HepG2 (cell line): ENCODE measurements around the gene OASL. TPM values are rescaled to one million over a fixed set of nuclear protein-coding genes. Genes with fewer than 3 reads are reported as not detected.

Experiments
- ATF4 ChIP-seq, 2 experiments: fragments of 450-650 bp in 1 of 2; sonication (generic) in 1 of 2; formaldehyde crosslinking; IDR thresholded peaks; 2 replicates each; pipeline versions ENCODE4 v1.5.0 to v1.8.0; 2020 to 2022; ENCODE audit warnings: mild to moderate bottlenecking in 1 of 2, missing genetic modification reagents in 1 of 2
- ATF7 ChIP-seq, 2 experiments: fragments of 450-650 bp in 1 of 2; sonication (generic) in 1 of 2; formaldehyde crosslinking in 1 of 2; IDR thresholded peaks; 2 replicates each; pipeline versions ENCODE4 v1.4.0 to v1.6.1; 2016 to 2020; ENCODE audit warnings: antibody characterized with exemption in 1 of 2, mild to moderate bottlenecking in 1 of 2, missing genetic modification reagents in 1 of 2
- DR1 ChIP-seq: sonication (generic); formaldehyde crosslinking; IDR thresholded peaks from 2 replicates; pipeline ENCODE4 v1.8.0; 2021; ENCODE audit warnings: mild to moderate bottlenecking, missing genetic modification reagents, inconsistent platforms
- EED ChIP-seq: sonication (generic); formaldehyde crosslinking; IDR thresholded peaks from 2 replicates; pipeline ENCODE4 v1.5.0; 2020; ENCODE audit warnings: mild to moderate bottlenecking, missing genetic modification reagents
- ELF3 ChIP-seq: IDR thresholded peaks from 2 replicates; pipeline ENCODE4 v1.6.1; 2016; ENCODE audit warnings: missing genetic modification reagents, missing compliant biosample characterization
- FOXJ3 ChIP-seq: sonication (generic); formaldehyde crosslinking; IDR thresholded peaks from 2 replicates; pipeline ENCODE4 v1.4.0; 2020; ENCODE audit warnings: missing genetic modification reagents, mild to moderate bottlenecking, borderline replicate concordance
- GTF3A ChIP-seq: sonication (generic); formaldehyde crosslinking; conservative IDR thresholded peaks from 2 replicates; pipeline ENCODE4 v1.4.0; 2020; ENCODE audit warnings: mild to moderate bottlenecking, missing genetic modification reagents
- HIVEP1 ChIP-seq: sonication (generic); formaldehyde crosslinking; IDR thresholded peaks from 2 replicates; pipeline ENCODE4 v1.4.0; 2020; ENCODE audit warnings: mild to moderate bottlenecking, missing genetic modification reagents
- HNRNPK ChIP-seq: fragments of 200-400 bp; formaldehyde crosslinking; IDR thresholded peaks from 2 replicates; pipeline ENCODE4 v1.6.1; 2018; ENCODE audit warnings: low read length, low read depth, moderate library complexity, mild to moderate bottlenecking; ENCODE audit not compliant: poor library complexity, severe bottlenecking
- MIER2 ChIP-seq: IDR thresholded peaks from 2 replicates; pipeline ENCODE4 v1.6.1; 2016; ENCODE audit warnings: missing biosample characterization, missing genetic modification reagents
- PHF5A ChIP-seq: IDR thresholded peaks from one replicate; pipeline ENCODE4 v1.6.1; 2018; ENCODE audit warnings: low read depth, missing genetic modification reagents; ENCODE audit not compliant: unreplicated experiment
- RBM39 ChIP-seq: fragments of 200-400 bp; formaldehyde crosslinking; IDR thresholded peaks from one replicate; pipeline ENCODE4 v1.6.1; 2018; ENCODE audit warnings: antibody characterized with exemption, mild to moderate bottlenecking, low read depth, low read length; ENCODE audit not compliant: poor library complexity, severe bottlenecking
- REPIN1 ChIP-seq: sonication (generic); formaldehyde crosslinking; IDR thresholded peaks from 2 replicates; pipeline ENCODE4 v1.8.0; 2022; ENCODE audit warnings: missing genetic modification reagents, low read depth, mild to moderate bottlenecking, borderline replicate concordance
- SETDB1 ChIP-seq: sonication (generic); formaldehyde crosslinking; IDR thresholded peaks from 2 replicates; pipeline ENCODE4 v1.5.1; 2020; ENCODE audit warnings: missing genetic modification reagents, mild to moderate bottlenecking, borderline replicate concordance
- U2AF2 ChIP-seq: fragments of 200-400 bp; formaldehyde crosslinking; IDR thresholded peaks from 2 replicates; pipeline ENCODE4 v1.6.1; 2017; ENCODE audit warnings: low read depth, mild to moderate bottlenecking, low read length
- ZNF101 ChIP-seq: sonication (generic); formaldehyde crosslinking; IDR thresholded peaks from 2 replicates; pipeline ENCODE4 v1.4.0; 2020; ENCODE audit warnings: mild to moderate bottlenecking, low read depth, missing genetic modification reagents, borderline replicate concordance
- ZNF12 ChIP-seq: sonication (generic); formaldehyde crosslinking; IDR thresholded peaks from 2 replicates; pipeline ENCODE4 v1.5.0; 2020; ENCODE audit warnings: missing genetic modification reagents
- ZNF350 ChIP-seq: sonication (generic); formaldehyde crosslinking; IDR thresholded peaks from 2 replicates; pipeline ENCODE4 v1.4.0; 2020; ENCODE audit warnings: mild to moderate bottlenecking, low read depth, missing genetic modification reagents, borderline replicate concordance
- ZNF503 ChIP-seq: sonication (generic); formaldehyde crosslinking; IDR thresholded peaks from 2 replicates; pipeline ENCODE4 v1.4.0; 2020; ENCODE audit warnings: missing genetic modification reagents
- polyA plus RNA-seq, 8 experiments: library from polyadenylated mRNA; depleted of rRNA in 3 of 8; stranded (reverse) in 7 of 8; unstranded in 1 of 8; fragments of >200 nt; fragmentation: Illumina TruSeq in 4 of 8; extraction: Trizol in 4 of 8; gene quantifications; 2 replicates each; pipeline versions ENCODE4 v1.2.1 to v1.2.3, GENCODE V29; 2011 to 2016; ENCODE audit warnings: low read depth in 4 of 8, missing spikeins in 1 of 8, mixed read lengths in 1 of 8; ENCODE audit not compliant: insufficient read depth in 1 of 8
- total RNA-seq, 5 experiments: library from RNA; depleted of rRNA; stranded (reverse); fragments of >200 nt; fragmentation: Illumina TruSeq; extraction: Trizol; gene quantifications; 2 replicates each; pipeline ENCODE4 v1.2.3, GENCODE V29; 2016; ENCODE audit warnings: low read depth in 1 of 5
- TF ChIP-seq, protein P1 (sequence below): IDR thresholded peaks from 2 replicates; pipeline ENCODE4 v1.6.1; 2016; ENCODE audit warnings: low read depth, control low read depth
- TF ChIP-seq, protein P2 (sequence below): sonication (generic); formaldehyde crosslinking; IDR thresholded peaks from 2 replicates; pipeline ENCODE4 v1.8.1; 2023; ENCODE audit warnings: mild to moderate bottlenecking, missing genetic modification reagents

The OASL gene
- total and polyA plus RNA-seq, 2 of the 13 experiments (the other 11 are each of a cell fraction or from before 2014, with no cell fraction given): 0.11 to 0.22 TPM

GRCh38 chr12:120978296-120979219 lies 60.5 kb downstream of the OASL start, which contains the start of gene HNF1A (continued):
- peak; percentile 63 for TF ChIP-seq PHF5A (CRISPR knock-in tag)
- TF ChIP-seq RBM39: peak; percentile 56
- TF ChIP-seq GTF3A (CRISPR knock-in tag): 0 out of 2 replicates have a peak, but pooled peaks have one; percentile 30
- TF ChIP-seq ZNF503 (CRISPR knock-in tag): peak; percentile 89
- no peak for TF ChIP-seq U2AF2
- TF ChIP-seq MIER2 (CRISPR knock-in tag): peak; percentile 76; the same call in 1 of the 2 replicates
- peak; percentile 92 for TF ChIP-seq HIVEP1 (CRISPR knock-in tag)
- TF ChIP-seq HNRNPK: peak; percentile 82
- TF ChIP-seq ELF3 (CRISPR knock-in tag): peak; percentile 61; the same call in 1 of the 2 replicates
- TF ChIP-seq, protein P1, sequence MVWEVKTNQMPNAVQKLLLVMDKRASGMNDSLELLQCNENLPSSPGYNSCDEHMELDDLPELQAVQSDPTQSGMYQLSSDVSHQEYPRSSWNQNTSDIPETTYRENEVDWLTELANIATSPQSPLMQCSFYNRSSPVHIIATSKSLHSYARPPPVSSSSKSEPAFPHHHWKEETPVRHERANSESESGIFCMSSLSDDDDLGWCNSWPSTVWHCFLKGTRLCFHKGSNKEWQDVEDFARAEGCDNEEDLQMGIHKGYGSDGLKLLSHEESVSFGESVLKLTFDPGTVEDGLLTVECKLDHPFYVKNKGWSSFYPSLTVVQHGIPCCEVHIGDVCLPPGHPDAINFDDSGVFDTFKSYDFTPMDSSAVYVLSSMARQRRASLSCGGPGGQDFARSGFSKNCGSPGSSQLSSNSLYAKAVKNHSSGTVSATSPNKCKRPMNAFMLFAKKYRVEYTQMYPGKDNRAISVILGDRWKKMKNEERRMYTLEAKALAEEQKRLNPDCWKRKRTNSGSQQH (CRISPR knock-in tag): peak; percentile 76; the same call in 1 of the 2 replicates
- no peak for TF ChIP-seq SETDB1 (CRISPR knock-in tag)
- TF ChIP-seq, protein P2, sequence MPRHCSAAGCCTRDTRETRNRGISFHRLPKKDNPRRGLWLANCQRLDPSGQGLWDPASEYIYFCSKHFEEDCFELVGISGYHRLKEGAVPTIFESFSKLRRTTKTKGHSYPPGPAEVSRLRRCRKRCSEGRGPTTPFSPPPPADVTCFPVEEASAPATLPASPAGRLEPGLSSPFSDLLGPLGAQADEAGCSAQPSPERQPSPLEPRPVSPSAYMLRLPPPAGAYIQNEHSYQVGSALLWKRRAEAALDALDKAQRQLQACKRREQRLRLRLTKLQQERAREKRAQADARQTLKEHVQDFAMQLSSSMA: peak; percentile 40; the same call in 1 of the 2 replicates
- TF ChIP-seq ZNF350 (CRISPR knock-in tag): peak; percentile 88
- peak; percentile 83; the same call in 1 of the 2 replicates for TF ChIP-seq FOXJ3
- peak; percentile 85; the same call in 1 of the 2 replicates for TF ChIP-seq REPIN1 (CRISPR knock-in tag)
- TF ChIP-seq ATF4 (CRISPR knock-in tag; IDR thresholded peaks at IDR 0.05): peak in 1 of 2 experiments; percentile 39; a peak in 1 of 4 replicates
- TF ChIP-seq ATF7 (IDR thresholded peaks at IDR 0.05): no peak
- TF ChIP-seq ATF7 (CRISPR knock-in tag; IDR thresholded peaks at IDR 0.05): peak; percentile 75; the same call in 1 of the 2 replicates
- no peak for TF ChIP-seq ZNF101 (CRISPR knock-in tag)
- peak; percentile 44; the same call in 1 of the 2 replicates for TF ChIP-seq DR1
- TF ChIP-seq EED (CRISPR knock-in tag): 0 out of 2 replicates have a peak, but pooled peaks have one; percentile 2
- TF ChIP-seq ZNF12: peak; percentile 52; the same call in 1 of the 2 replicates
